Body of pancreas (tissue), 4 donors: Measurements from ENCODE around the gene TH.

Experiments used
- CTCF ChIP-seq, 7 experiments: fragments of 450-650 bp in 4 of 7; fragments of 200-600 bp in 3 of 7; sonication (generic) in 3 of 7; IDR thresholded peaks; one replicate each; pipeline ENCODE4 v1.5.1; 2016 to 2019; ENCODE audit warnings: antibody characterized with exemption in 7 of 7
- POLR2A ChIP-seq, 3 donors: fragments of 450-650 bp; IDR thresholded peaks; one replicate each; pipeline ENCODE4 v1.6.1; 2016; ENCODE audit warnings: antibody characterized with exemption in 3 of 3, mild to moderate bottlenecking in 2 of 3

GRCh38 chr11:2165571-2165970 is 6.0 kb downstream of the TH start:
- TF ChIP-seq CTCF (IDR thresholded peaks at IDR 0.05) (no peak), POLR2A (IDR thresholded peaks at IDR 0.05) (no peak)
